Measurements from ENCODE around the gene RIT1. TPM values are rescaled to one million over a fixed set of nuclear protein-coding genes. Genes with fewer than 3 reads are reported as not detected.

RIT1 gene, protein sequence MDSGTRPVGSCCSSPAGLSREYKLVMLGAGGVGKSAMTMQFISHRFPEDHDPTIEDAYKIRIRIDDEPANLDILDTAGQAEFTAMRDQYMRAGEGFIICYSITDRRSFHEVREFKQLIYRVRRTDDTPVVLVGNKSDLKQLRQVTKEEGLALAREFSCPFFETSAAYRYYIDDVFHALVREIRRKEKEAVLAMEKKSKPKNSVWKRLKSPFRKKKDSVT
- total RNA-seq = 17.9 and 20.8 TPM in 2 replicates

DNA sequence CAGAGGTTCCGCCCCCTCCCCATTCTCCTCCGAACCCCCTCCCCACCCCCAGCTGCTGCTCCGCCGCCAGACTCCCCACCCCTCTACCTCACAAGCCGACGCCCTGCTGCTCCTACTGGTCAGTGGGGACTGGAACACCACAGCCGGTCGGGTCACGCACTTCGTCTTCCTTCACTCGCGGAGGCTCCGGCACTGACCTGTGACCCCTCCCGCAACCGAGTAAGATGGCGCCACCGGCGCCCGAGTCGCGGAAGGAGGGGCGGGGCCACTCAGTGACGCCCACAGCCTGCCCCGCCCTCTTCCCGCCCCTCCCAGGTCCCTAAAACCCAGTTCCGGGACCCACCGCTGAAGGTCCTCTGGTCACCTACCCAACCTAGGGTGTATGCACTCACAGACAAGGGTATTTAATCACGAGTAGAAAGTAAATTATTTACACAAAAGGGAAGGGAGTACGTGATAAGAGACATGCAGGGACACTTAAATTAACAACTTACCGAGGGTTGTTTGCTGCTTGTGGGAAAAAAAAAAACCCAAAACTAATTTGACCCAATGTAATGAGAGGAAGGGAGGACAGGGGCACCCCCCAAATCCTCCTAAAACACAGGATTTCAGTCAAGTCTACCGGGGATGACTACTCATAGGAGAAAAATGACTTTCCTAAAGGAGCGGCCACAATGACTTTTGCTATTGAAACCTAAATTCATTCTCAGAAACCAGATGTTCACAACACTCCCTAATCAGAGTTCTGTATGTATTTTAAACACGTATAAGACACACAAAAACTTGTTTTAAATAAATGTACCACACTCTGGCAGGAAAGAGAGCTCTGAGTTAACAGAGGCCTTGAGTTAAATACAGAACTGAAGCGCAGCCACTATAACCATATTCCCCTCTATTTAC is at the start of gene RIT1:
Gene RIT1, minus strand, starts transcription at position 194 of the 900 bp plus-strand sequence. CDS start 588 bp downstream, outside the sequence.

DNA sequence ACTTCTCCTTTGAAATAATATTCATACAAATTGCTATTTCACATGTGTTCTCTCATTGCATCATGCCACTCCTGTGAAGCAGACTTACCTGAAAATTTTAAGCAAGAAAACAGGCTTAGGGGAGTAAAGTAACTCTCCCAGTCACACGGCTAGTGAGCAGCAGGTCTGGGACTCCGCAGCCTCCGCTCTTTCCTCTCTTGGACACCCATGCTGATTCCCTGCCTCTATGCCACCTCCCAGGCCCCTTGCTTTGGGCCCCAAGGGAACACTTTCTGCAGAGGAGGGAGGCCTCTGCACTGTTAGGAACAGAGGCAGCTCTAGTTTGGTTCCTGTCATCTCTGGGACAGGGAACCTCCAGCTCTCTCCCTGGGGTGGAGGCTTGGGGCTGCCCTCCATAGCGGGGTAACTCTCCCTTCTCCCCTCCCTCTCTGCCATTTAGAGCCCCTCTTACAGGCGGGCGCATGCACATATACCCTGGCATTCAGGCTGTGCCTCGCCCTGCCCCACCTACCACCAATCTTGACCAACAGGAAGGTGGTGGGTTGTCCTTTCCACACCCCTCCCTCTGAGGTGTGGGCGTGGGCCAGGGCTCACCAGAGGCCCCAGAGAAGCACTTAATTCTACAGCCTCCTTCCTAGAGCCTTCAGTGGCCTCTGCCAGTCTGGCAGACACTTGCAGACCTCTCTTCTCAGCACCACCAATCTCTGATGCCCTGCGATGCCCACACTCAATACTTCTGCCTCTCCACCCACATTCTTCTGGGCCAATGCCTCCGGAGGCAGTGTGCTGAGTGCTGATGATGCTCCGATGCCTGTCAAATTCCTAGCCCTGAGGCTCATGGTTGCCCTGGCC is 30.1 kb upstream of the RIT1 start, which contains the start of gene RXFP4:
Gene RXFP4, plus strand, starts transcription at position 646 of the 852 bp plus-strand sequence. Its CDS starts 72 bp downstream, at position 718.

DNA sequence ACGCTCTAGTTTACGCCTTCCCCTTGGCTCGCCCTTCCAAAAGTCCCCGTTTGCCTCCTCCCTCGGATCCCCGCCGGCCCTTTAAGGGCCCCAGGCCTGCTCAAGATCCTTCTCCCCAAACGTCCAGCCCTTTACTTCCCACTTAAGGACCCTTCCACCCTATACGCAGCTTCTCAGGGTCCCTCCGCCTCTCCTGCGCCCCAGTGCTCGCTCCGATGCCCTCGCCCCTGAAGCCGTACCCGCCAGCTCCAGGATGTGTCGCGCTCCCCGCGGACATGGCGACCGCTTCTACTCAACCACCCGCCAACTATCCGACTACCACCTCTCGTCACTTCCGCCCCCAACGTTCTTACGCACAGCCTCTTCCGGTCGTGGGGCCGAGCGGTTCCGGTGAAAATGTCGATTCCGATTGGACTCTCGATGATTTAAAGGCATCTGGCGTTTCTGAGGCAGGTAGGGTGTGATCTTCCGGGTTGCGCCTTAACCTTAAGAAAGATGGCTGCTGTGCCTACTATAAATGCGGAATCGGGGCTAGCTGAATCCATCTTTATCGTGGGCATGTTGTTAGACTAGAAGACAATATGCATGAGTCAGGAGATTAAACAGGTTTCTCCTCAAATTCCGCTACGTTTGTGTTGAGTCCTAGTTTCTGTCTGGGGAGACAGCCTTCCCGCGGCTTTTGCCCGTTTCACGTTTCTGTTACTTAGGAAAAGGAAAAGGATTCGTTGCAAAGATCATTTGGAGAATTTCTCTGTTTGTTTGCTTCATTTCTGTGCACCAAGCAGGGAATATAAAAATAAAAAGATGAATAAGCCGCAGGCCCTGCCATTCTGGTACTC is 23.2 kb upstream of the RIT1 start, which contains the start of gene KHDC4:
Gene KHDC4, minus strand, starts transcription at position 317 of the 839 bp plus-strand sequence. Its CDS starts 40 bp downstream, at position 277.

DNA sequence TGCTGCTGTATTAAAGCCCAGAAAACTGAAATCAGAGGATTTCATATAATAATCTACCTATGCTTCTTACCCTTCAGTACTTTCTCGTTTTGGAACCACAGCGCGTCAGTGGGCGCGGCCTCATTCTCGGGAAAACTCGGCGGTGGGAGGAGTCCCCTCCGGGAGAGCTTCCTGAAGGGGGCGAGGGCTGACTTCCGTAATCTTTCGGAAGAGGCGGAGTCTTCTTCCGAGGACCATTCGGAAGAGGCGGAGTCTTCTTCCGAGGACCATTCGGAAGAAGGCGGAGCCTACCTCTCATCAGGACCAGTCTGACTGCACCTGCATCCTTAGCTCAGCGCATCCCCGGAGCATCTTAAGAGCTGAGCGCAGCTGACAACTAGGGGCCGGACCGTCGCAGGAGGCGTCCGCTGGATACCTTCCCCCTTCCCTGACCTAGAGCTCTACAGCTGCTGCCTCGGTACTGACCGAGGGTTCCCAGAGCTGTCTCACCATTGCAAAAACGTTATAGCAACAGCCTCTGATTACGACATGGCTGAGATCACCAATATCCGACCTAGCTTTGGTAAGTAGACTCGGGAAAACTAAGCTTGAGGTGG is 51.8 kb downstream of the RIT1 start, which contains the start of gene SYT11:
Gene SYT11, plus strand, starts transcription at position 334 of the 596 bp plus-strand sequence. Its CDS starts 195 bp downstream, at position 529.

DNA sequence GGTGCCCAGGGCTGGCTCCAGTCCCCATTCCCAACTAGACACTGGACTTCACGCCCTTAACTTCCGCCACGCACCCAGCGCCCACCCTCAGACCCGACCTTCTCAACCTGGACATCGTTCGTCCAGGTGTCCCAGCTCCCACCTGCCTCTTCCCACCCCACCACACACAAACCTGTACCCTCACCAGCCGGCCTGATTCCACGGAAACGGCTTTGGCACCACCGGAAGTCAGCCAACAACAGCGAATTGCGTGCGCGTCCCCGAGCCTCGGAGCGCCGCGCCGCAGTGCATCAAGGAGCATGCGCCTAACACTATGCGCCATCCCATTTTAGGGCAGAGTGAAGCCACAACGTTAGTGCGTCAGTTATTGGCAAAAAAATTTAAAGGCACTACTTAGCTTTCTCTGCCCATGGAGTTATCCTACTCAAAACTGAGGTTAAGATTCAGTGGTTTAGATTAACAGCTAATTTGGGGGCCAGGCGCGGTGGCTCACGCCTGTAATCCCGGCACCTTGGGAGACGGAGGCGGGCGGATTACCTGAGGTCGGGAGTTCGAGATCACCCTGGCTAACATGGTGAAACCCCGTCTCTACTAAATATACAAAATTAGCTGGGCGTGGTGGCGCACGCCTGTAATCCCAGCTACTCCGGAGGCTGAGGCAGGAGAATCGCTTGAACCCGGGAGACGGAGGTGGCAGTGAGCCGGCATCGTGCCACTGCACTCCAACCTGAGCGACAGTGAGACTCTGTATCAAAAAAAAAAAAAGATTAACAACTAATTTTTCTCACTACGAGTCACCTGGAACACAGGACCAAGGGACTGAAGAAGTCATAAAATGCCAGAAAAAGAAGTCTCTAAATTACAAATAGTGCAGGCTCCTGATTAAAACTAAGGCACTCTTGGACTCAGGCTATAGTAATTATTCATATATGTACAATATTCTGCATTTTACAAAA is 53.9 kb downstream of the RIT1 start, which contains the start of gene GON4L:
Gene GON4L, minus strand, starts transcription at position 240 of the 956 bp plus-strand sequence. CDS start 3,434 bp downstream, outside the sequence.

Other genes starting within 250 kb of the RIT1 start
- 24.6 and 34.3 TPM in 2 replicates for gene YY1AP1, start 222.6 kb downstream of the RIT1 start, total RNA-seq
- 114 and 117 TPM in 2 replicates for gene DAP3, start 222.3 kb downstream of the RIT1 start, total RNA-seq
- gene GON4L, start 54.1 kb downstream of the RIT1 start, total RNA-seq = 20.4 and 21.6 TPM in 2 replicates
- gene SYT11, start 51.8 kb downstream of the RIT1 start, total RNA-seq = 17.0 and 19.3 TPM in 2 replicates
- 18.1 and 28.3 TPM in 2 replicates for gene KHDC4, start 23.1 kb upstream of the RIT1 start, total RNA-seq
- gene RXFP4, start 30.3 kb upstream of the RIT1 start, total RNA-seq = not detected in 2 replicates
- gene ARHGEF2, start 67.2 kb upstream of the RIT1 start, total RNA-seq = 104 and 114 TPM in 2 replicates
- gene SSR2, start 109.6 kb upstream of the RIT1 start, total RNA-seq = 633 and 985 TPM in 2 replicates
- gene UBQLN4, start 142.4 kb upstream of the RIT1 start, total RNA-seq = 19.3 and 19.6 TPM in 2 replicates
- 76.1 and 78.7 TPM in 2 replicates for gene LAMTOR2, start 143.4 kb upstream of the RIT1 start, total RNA-seq
- gene RAB25, start 149.8 kb upstream of the RIT1 start, total RNA-seq = not detected in 2 replicates
- gene MEX3A, start 171.1 kb upstream of the RIT1 start, total RNA-seq = 0.58 and 0.71 TPM in 2 replicates
- gene LMNA, start 203.4 kb upstream of the RIT1 start, total RNA-seq = 897 and 914 TPM in 2 replicates
- gene SEMA4A, start 242.2 kb upstream of the RIT1 start, total RNA-seq = under 0.01 and 0.35 TPM in 2 replicates